Neural cell (in vitro differentiated cells): Measurements from ENCODE around the gene SLC8A1.
"Not testable (repeated sequence)": the region's sequence is repeated elsewhere in the genome, so short reads cannot be mapped to it uniquely, and the experiment has no call there.

ENCODE experiments used
- MXI1 ChIP-seq: fragments of 450-650 bp; conservative IDR thresholded peaks from 2 replicates; pipeline ENCODE4 v1.6.1; 2014; ENCODE audit warnings: antibody characterized with exemption, mild to moderate bottlenecking; ENCODE audit not compliant: poor library complexity, severe bottlenecking
- SMC3 ChIP-seq: fragments of 450-650 bp; conservative IDR thresholded peaks from 2 replicates; pipeline ENCODE4 v1.6.1; 2014; ENCODE audit warnings: antibody characterized with exemption, mild to moderate bottlenecking, moderate library complexity; ENCODE audit not compliant: poor library complexity
- TF ChIP-seq, protein P1 (sequence below): fragments of 450-650 bp; IDR thresholded peaks from 2 replicates; pipeline ENCODE4 v1.5.1; 2014; ENCODE audit warnings: antibody characterized with exemption, mild to moderate bottlenecking, moderate library complexity; ENCODE audit not compliant: poor library complexity, severe bottlenecking

DNA sequence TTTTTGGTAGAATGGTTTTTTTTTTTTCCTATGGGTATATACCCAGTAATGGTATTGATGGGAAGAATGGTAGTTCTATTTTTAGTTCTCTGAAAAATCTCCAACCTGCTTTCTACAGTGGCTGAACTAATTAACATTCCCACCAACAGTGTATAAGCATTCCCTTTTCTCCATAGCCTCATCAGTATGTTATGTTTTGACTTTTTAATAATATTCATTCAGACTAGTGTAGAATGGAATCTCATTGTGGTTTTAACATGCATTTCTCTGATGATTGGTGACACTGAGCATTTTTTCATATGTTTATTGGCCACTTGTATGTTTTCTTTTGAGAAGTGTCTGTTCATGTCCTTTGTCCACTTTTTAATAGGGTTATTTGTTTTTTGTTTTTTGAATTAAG lies 378.6 kb downstream of the SLC8A1 start:
- TF ChIP-seq, protein P1, sequence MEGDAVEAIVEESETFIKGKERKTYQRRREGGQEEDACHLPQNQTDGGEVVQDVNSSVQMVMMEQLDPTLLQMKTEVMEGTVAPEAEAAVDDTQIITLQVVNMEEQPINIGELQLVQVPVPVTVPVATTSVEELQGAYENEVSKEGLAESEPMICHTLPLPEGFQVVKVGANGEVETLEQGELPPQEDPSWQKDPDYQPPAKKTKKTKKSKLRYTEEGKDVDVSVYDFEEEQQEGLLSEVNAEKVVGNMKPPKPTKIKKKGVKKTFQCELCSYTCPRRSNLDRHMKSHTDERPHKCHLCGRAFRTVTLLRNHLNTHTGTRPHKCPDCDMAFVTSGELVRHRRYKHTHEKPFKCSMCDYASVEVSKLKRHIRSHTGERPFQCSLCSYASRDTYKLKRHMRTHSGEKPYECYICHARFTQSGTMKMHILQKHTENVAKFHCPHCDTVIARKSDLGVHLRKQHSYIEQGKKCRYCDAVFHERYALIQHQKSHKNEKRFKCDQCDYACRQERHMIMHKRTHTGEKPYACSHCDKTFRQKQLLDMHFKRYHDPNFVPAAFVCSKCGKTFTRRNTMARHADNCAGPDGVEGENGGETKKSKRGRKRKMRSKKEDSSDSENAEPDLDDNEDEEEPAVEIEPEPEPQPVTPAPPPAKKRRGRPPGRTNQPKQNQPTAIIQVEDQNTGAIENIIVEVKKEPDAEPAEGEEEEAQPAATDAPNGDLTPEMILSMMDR = not testable (repeated sequence)
- TF ChIP-seq SMC3, MXI1: not testable (repeated sequence)
